ACHN (cell line): ENCODE results near the gene ZXDA.

Experiments used
- DNase-seq: peaks from one replicate; pipeline ENCODE4 v3.0.0-alpha.2; 2015
- in situ Hi-C: cut with HindIII; loops from 2 replicates; pipeline ENCODE4 v1.10.0; 2017; ENCODE audit warnings: low sequenced_read_pairs, low pct_ligation_motif_present, low pct_unique_long_range_greater_than_20kb

The ZXDA gene

GRCh38 chrX:57899906-57900305 lies 10.4 kb downstream of the ZXDA start:
- no peak for DNase-seq
- in situ Hi-C loops = no loop called here

- no peak for DNase-seq
- in situ Hi-C loops = no loop called here
Measured at GRCh38 chrX:57899064-57899463, 11.2 kb downstream of the ZXDA start.

GRCh38 chrX:57871463-57871862 lies 38.8 kb downstream of the ZXDA start:
- in situ Hi-C loops = no loop called here
- DNase-seq = no peak
